GM21447 (cell line): ENCODE data around the gene CPOX.

Experiments used
- ATAC-seq: cut with Tn5 transposase; IDR thresholded peaks from one replicate; pipeline ENCODE4 v1.9.1; 2021; ENCODE audit not compliant: unreplicated experiment

CPOX gene

DNA sequence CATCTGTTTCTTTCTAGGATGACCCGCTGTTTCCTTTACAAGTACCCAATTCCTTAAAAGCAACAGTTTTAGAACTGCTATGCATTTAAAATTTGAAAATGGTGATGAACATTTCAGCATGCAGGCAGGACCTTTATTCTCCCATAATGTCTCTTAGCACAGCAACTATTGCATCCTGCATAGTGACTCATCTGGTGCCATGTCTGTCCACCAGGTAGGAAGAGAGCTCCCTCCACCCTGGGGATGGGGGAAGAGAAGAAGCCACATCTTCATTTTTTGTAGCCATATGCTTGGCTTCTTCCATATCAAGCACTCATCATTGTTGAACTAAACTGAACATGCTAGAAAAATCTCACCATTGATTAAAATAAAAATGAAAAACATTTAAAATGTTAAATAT, 51.7 kb downstream of the CPOX start:
- ATAC-seq, result no peak

- ATAC-seq, result peak; percentile 47
Observed at GRCh38 chr3:98540346-98540745, 53.1 kb downstream of the CPOX start.

DNA sequence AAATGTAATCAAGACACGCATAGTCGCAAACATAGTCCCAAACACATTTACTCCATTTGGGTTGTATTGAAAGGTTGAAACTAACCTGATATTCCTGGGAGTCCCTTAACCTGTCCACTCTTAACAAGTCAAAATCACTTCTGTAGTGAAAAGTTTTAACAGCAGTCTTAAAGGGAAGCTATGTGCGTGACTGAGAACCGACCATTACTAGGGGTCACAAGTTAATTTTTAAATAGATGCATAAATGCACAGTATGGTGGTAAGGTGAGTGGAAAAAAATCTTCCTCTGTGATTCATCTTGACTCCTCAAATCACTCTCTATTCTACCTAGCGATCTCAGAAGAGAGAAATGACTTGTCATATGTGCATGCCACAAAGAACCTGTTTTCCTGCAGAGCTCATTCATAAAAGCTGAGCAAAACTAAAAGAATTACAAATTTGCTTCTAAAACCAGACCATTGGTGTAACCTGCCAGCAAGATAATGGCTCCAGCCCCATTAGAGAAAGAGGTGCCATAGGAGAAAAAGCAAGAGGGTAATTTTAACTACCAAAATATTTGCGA, 56.9 kb downstream of the CPOX start:
- ATAC-seq, result peak; percentile 75

GRCh38 chr3:98534734-98535133, 58.7 kb downstream of the CPOX start:
- ATAC-seq, result no peak

GRCh38 chr3:98534168-98534567, 59.2 kb downstream of the CPOX start:
- ATAC-seq, result no peak

DNA sequence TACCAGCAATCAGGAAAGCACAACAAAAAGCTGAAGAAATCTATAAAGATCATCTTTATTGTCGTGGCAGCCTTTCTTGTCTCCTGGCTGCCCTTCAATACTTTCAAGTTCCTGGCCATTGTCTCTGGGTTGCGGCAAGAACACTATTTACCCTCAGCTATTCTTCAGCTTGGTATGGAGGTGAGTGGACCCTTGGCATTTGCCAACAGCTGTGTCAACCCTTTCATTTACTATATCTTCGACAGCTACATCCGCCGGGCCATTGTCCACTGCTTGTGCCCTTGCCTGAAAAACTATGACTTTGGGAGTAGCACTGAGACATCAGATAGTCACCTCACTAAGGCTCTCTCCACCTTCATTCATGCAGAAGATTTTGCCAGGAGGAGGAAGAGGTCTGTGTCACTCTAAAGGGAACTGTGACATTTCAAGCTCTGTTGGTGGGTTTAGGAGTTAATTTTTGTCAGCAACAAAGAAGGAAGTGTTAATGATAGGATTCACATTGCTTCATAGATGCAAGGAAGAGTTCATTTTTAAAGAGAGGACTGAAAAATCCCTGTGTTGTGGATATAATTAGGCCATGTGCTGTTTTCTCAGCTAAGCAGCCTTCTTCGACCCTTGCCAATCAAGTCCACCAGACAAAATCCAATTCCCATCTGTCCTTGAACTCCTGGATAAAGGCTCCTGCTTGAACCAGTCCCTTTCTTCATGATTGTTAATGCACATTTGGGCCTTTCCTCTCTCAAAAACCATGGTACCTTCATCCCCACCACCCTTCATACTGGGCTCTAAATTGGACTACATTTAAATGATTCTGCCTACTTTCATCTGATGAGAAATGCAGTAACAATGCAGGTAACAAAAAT, 60.5 kb downstream of the CPOX start:
- ATAC-seq, result no peak

DNA sequence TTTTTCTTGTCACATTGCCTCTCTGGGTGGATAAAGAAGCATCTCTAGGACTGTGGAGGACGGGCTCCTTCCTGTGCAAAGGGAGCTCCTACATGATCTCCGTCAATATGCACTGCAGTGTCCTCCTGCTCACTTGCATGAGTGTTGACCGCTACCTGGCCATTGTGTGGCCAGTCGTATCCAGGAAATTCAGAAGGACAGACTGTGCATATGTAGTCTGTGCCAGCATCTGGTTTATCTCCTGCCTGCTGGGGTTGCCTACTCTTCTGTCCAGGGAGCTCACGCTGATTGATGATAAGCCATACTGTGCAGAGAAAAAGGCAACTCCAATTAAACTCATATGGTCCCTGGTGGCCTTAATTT, 61.2 kb downstream of the CPOX start:
- no peak for ATAC-seq

DNA sequence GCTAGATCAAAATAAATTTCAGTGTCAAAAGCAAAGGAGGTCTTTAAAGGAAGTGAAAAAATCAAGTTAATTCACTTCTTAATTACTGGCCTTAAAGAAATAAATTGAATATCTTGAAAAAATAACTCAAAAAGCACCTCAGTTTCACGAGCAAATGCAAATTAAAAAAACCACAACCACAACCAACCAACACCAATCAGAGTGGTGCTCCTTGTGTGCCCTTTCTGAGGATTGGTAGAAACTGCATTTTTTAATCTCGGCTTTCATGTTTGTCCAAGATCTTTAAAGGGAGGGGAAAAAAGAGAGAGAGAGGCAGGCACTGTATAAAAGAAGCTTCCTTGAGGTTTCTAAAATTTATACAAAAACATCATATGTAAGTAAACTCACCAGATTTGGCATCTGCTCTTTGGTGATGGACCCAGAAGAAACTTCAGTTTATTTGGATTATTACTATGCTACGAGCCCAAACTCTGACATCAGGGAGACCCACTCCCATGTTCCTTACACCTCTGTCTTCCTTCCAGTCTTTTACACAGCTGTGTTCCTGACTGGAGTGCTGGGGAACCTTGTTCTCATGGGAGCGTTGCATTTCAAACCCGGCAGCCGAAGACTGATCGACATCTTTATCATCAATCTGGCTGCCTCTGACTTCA, 61.7 kb downstream of the CPOX start, which contains the start of gene GPR15:
Gene GPR15 (plus strand): TSS at position 357 of the 653 bp plus-strand sequence. CDS start 56 bp downstream, at position 413.
- ATAC-seq, result peak; percentile 19

GRCh38 chr3:98530676-98531075, 62.7 kb downstream of the CPOX start:
- no peak for ATAC-seq

- ATAC-seq, result no peak
Observed at GRCh38 chr3:98529856-98530459, 63.5 kb downstream of the CPOX start.
